ENCODE results near the gene IL11. TPM values are rescaled to one million over a fixed set of nuclear protein-coding genes. Genes with fewer than 3 reads are reported as not detected.

The IL11 gene
- total and polyA plus RNA-seq, 2 of the 13 experiments (the other 11 are each of a cell fraction or from before 2014, with no cell fraction given) = 2.5 to 2.9 TPM

GRCh38 chr19:55339105-55339888, 31.0 kb downstream of the IL11 start, which contains the start of gene KMT5C (continued):
- TF ChIP-seq AFF4 (CRISPR knock-in tag; IDR thresholded peaks at IDR 0.05) (no peak), FOXO4 (CRISPR knock-in tag; conservative IDR thresholded peaks at IDR 0.05) (no peak), MAFK (conservative IDR thresholded peaks at IDR 0.05 in 1 of 2, IDR thresholded peaks at IDR 0.05 in 1 of 2; ENCODE audit: low read length in 2 of 2) (no peak), RFX3 (CRISPR knock-in tag; IDR thresholded peaks at IDR 0.05) (peak; percentile 89), KDM5B (CRISPR knock-in tag; IDR thresholded peaks at IDR 0.05; ENCODE audit: borderline replicate concordance) (no peak), CSRNP1 (CRISPR knock-in tag; IDR thresholded peaks at IDR 0.05) (0 out of 2 replicates have a peak, but pooled peaks have one; percentile 31), ZNF230 (CRISPR knock-in tag; IDR thresholded peaks at IDR 0.05) (no peak), ZNF17 (CRISPR knock-in tag; IDR thresholded peaks at IDR 0.05) (no peak), BATF2 (CRISPR knock-in tag; IDR thresholded peaks at IDR 0.05) (no peak), TEF (CRISPR knock-in tag; IDR thresholded peaks at IDR 0.05) (no peak), ATM (IDR thresholded peaks at IDR 0.05; ENCODE audit: borderline replicate concordance) (no peak), YEATS4 (CRISPR knock-in tag; IDR thresholded peaks at IDR 0.05; ENCODE audit: borderline replicate concordance) (no peak), ATF3 (CRISPR knock-in tag; IDR thresholded peaks at IDR 0.05) (no peak), SRY (CRISPR knock-in tag; IDR thresholded peaks at IDR 0.05) (no peak), ZNF678 (CRISPR knock-in tag; IDR thresholded peaks at IDR 0.05) (no peak), MEIS2 (CRISPR knock-in tag; IDR thresholded peaks at IDR 0.05) (peak; percentile 81; the same call in 1 of the 2 replicates), ZZZ3 (CRISPR knock-in tag; IDR thresholded peaks at IDR 0.05; ENCODE audit: borderline replicate concordance) (no peak), ARID2 (CRISPR knock-in tag; IDR thresholded peaks at IDR 0.05; ENCODE audit: borderline replicate concordance) (no peak), ZNF451 (CRISPR knock-in tag; IDR thresholded peaks at IDR 0.05) (no peak), POLR2A (IDR thresholded peaks at IDR 0.05; ENCODE audit: insufficient read depth in 1 of 2, low read depth in 2 of 2, low read length in 2 of 2) (peak in 1 of 2 experiments; percentile 14; a peak in 2 of 4 replicates), KDM2A (CRISPR knock-in tag; IDR thresholded peaks at IDR 0.05; ENCODE audit: borderline replicate concordance, low read depth) (no peak; the same call in 1 of the 2 replicates)
